GM23338 (cell line): ENCODE data around the gene PLEKHB1. TPM values are rescaled to one million over a fixed set of nuclear protein-coding genes. Genes with fewer than 3 reads are reported as not detected.
A peak's percentile ranks its signal among the peaks of the same experiment; 100 is the strongest.

ENCODE experiments used
- ATAC-seq: fragments of 200-7000 bp; cut with Tn5 transposase; 3 replicates; pipeline ENCODE4 v1.9.1; 2020
- DNase-seq: peaks from one replicate; pipeline ENCODE4 v3.0.0-alpha.2; 2015; ENCODE audit warnings: low spot score
- H2AFZ ChIP-seq: fragments of 200-600 bp; sonication (generic); 2 replicates; pipeline ENCODE4 v1.8.0; 2016; ENCODE audit warnings: antibody characterized with exemption, mild to moderate bottlenecking, moderate library complexity
- H3F3A ChIP-seq: fragments of 200-600 bp; sonication (generic); replicated peaks from 2 replicates; pipeline ENCODE4 v1.8.0; 2017; ENCODE audit warnings: antibody characterized with exemption, mixed run types, low read depth
- H3K27ac ChIP-seq: fragments of 200-600 bp; sonication (generic); 2 replicates; pipeline ENCODE4 v1.6.1; 2016; ENCODE audit warnings: low read depth
- H3K27me3 ChIP-seq: fragments of 200-600 bp; sonication (generic); 2 replicates; pipeline ENCODE4 v1.8.0; 2016; ENCODE audit warnings: mild to moderate bottlenecking, mixed run types, moderate library complexity; ENCODE audit not compliant: insufficient read depth
- H3K36me3 ChIP-seq: fragments of 200-600 bp; sonication (generic); 2 replicates; pipeline ENCODE4 v1.8.0; 2016; ENCODE audit warnings: mild to moderate bottlenecking; ENCODE audit not compliant: insufficient read depth
- H3K4me1 ChIP-seq: fragments of 200-600 bp; sonication (generic); 2 replicates; pipeline ENCODE4 v1.8.0; 2016; ENCODE audit warnings: mild to moderate bottlenecking, moderate library complexity; ENCODE audit not compliant: insufficient read depth
- H3K4me2 ChIP-seq: fragments of 200-600 bp; sonication (generic); 2 replicates; pipeline ENCODE4 v1.7.1; 2017; ENCODE audit warnings: mixed run types
- H3K4me3 ChIP-seq: fragments of 200-600 bp; sonication (generic); 2 replicates; pipeline ENCODE4 v1.6.1; 2016; ENCODE audit warnings: mixed run types
- H3K79me2 ChIP-seq: fragments of 200-600 bp; sonication (generic); replicated peaks from 2 replicates; pipeline ENCODE4 v1.8.0; 2017; ENCODE audit warnings: mild to moderate bottlenecking; ENCODE audit not compliant: insufficient read depth
- H3K9me2 ChIP-seq: fragments of 200-600 bp; sonication (generic); 2 replicates; pipeline ENCODE4 v1.8.0; 2017; ENCODE audit not compliant: insufficient read depth
- H4K20me1 ChIP-seq: fragments of 200-600 bp; sonication (generic); replicated peaks from 2 replicates; pipeline ENCODE4 v1.8.0; 2017; ENCODE audit warnings: mild to moderate bottlenecking; ENCODE audit not compliant: insufficient read depth
- H3K27ac Mint-ChIP-seq: 2 replicates; pipeline ENCODE4 v1.8.0; 2020; ENCODE audit warnings: inconsistent platforms, mild to moderate bottlenecking, moderate library complexity, mixed read lengths
- H3K27me3 Mint-ChIP-seq: 3 replicates; pipeline ENCODE4 v1.8.0; 2022; ENCODE audit warnings: low read depth, mild to moderate bottlenecking, moderate library complexity, mixed read lengths, inconsistent platforms; ENCODE audit not compliant: insufficient read depth, poor library complexity
- H3K36me3 Mint-ChIP-seq: 3 replicates; pipeline ENCODE4 v1.8.0; 2021; ENCODE audit warnings: low read depth, mild to moderate bottlenecking, inconsistent platforms, moderate library complexity, mixed read lengths
- H3K4me1 Mint-ChIP-seq: 3 replicates; pipeline ENCODE4 v1.8.0; 2020; ENCODE audit warnings: mild to moderate bottlenecking, inconsistent platforms, mixed read lengths
- H3K4me3 Mint-ChIP-seq: 3 replicates; pipeline ENCODE4 v1.8.0; 2021; ENCODE audit warnings: moderate library complexity, mild to moderate bottlenecking, inconsistent platforms, mixed read lengths
- H3K9me3 Mint-ChIP-seq: 3 replicates; pipeline ENCODE4 v1.8.0; 2020; ENCODE audit warnings: moderate library complexity, mild to moderate bottlenecking, inconsistent platforms, mixed read lengths
- CREB1 ChIP-seq: fragments of 250-450 bp; sonication (Bioruptor Pico); IDR thresholded peaks from 2 replicates; pipeline ENCODE4 v1.5.0; 2020; ENCODE audit warnings: low read depth, mild to moderate bottlenecking, moderate library complexity
- CTCF ChIP-seq, 2 experiments: fragments of 200-600 bp in 1 of 2; sonication (generic) in 1 of 2; conservative IDR thresholded peaks; 2 replicates each; pipeline versions ENCODE4 v1.5.1 to v1.6.1; 2016 to 2017; ENCODE audit warnings: antibody characterized with exemption in 2 of 2, low read depth in 2 of 2, mild to moderate bottlenecking in 2 of 2, moderate library complexity in 1 of 2
- ETS1 ChIP-seq: IDR thresholded peaks from 2 replicates; pipeline ENCODE4 v1.6.1; 2016; ENCODE audit warnings: antibody characterized with exemption
- EZH2phosphoT487 ChIP-seq: fragments of 200-600 bp; sonication (generic); IDR thresholded peaks from one replicate; pipeline ENCODE4 v1.8.1; 2018; ENCODE audit warnings: antibody characterized with exemption; ENCODE audit not compliant: unreplicated experiment
- POLR2AphosphoS5 ChIP-seq: IDR thresholded peaks from 2 replicates; pipeline ENCODE4 v1.6.1; 2016; ENCODE audit warnings: antibody characterized with exemption, low read depth
- STAT1 ChIP-seq: IDR thresholded peaks from one replicate; pipeline ENCODE4 v1.6.1; 2016; ENCODE audit warnings: antibody characterized with exemption; ENCODE audit not compliant: unreplicated experiment
- ZNF114 ChIP-seq: fragments of 250-450 bp; sonication (Bioruptor Pico); IDR thresholded peaks from 2 replicates; pipeline ENCODE4 v1.5.0; 2020; ENCODE audit warnings: mild to moderate bottlenecking, moderate library complexity
- ZNF331 ChIP-seq: fragments of 250-450 bp; sonication (Bioruptor Pico); IDR thresholded peaks from 2 replicates; pipeline ENCODE4 v1.5.0; 2020; ENCODE audit warnings: low read depth, mild to moderate bottlenecking, moderate library complexity
- ZNF462 ChIP-seq: fragments of 250-450 bp; sonication (Bioruptor Pico); IDR thresholded peaks from 2 replicates; pipeline ENCODE4 v1.5.0; 2020; ENCODE audit warnings: mild to moderate bottlenecking, moderate library complexity
- polyA plus RNA-seq: library from polyadenylated mRNA; unstranded; fragments of >200 nt; fragmentation: Nextera tagmentation; extraction: Ambion mirVana; gene quantifications from 2 replicates; pipeline ENCODE4 v1.2.1, GENCODE V29; 2016
- total RNA-seq: library from RNA; depleted of rRNA; stranded (reverse); fragments of >200 nt; shearing (Covaris generic); gene quantifications from 2 replicates; pipeline ENCODE4 v1.2.3, GENCODE V29; 2014

Gene PLEKHB1
- total and polyA plus RNA-seq, 2 experiments from 2014 or later = 20.1 to 20.8 TPM

- Histone ChIP-seq H3K36me3 (no peaks in the 10 kb centered on the region), H3K27me3 (no peaks in the 10 kb centered on the region), H3K27ac (peak within 1 kb of the TSS; percentile 84; the same call in 1 of the 2 replicates), H3K9me2 (no peaks in the 10 kb centered on the region), H4K20me1 (no peaks in the 10 kb centered on the region; the same call in 1 of the 2 replicates), H3K4me2 (peak within 1 kb of the TSS; percentile 86), H2AFZ (peak within 1 kb of the TSS; percentile 78; the same call in 1 of the 2 replicates), H3K79me2 (peaks cover 43% of the 10 kb centered on the region), H3F3A (no peaks in the 10 kb centered on the region), H3K4me3 (peak within 1 kb of the TSS; percentile 55), H3K4me1 (peaks cover 28% of the 10 kb centered on the region)
- H3K36me3 Mint-ChIP-seq = no peaks in the 10 kb centered on the region; the same call in 2 of the 3 replicates
- peak; percentile 99 for DNase-seq
- H3K4me1 Mint-ChIP-seq = peaks cover 33% of the 10 kb centered on the region
- peak within 1 kb of the TSS; percentile 91 for H3K27ac Mint-ChIP-seq
- H3K4me3 Mint-ChIP-seq = peak within 1 kb of the TSS; percentile 89
- no peaks in the 10 kb centered on the region for H3K9me3 Mint-ChIP-seq
- ATAC-seq = peak; percentile 93
- TF ChIP-seq POLR2AphosphoS5 (peak; percentile 66), STAT1 (no peak), CREB1 (CRISPR knock-in tag) (peak; percentile 87), ETS1 (peak; percentile 100), CTCF (conservative IDR thresholded peaks at IDR 0.05; ENCODE audit: low read depth in 2 of 2) (0 out of 4 replicates have a peak, but pooled peaks of 1 of the 2 experiments have one; percentile 12)
- H3K27me3 Mint-ChIP-seq = peaks cover 8% of the 10 kb centered on the region
These were observed 48.2 kb upstream of the PLEKHB1 start, which contains the start of gene FAM168A for GRCh38 chr11:73597956-73598718. Gene FAM168A (minus strand): TSS chr11:73598112. CDS start chr11:73468474, 129,638 bp downstream.

- H3K9me3 Mint-ChIP-seq = no peaks in the 10 kb centered on the region
- peak overlapping the region; percentile 78; the same call in 1 of the 2 replicates for H2AFZ ChIP-seq
- H3K27ac ChIP-seq = peak overlapping the region; percentile 67; the same call in 1 of the 2 replicates
- no peak for TF ChIP-seq EZH2phosphoT487
- no peak for TF ChIP-seq ZNF462 (CRISPR knock-in tag)
- no peak for TF ChIP-seq ZNF114 (CRISPR knock-in tag)
- TF ChIP-seq ZNF331 (CRISPR knock-in tag) = no peak
- TF ChIP-seq POLR2AphosphoS5 = no peak
These were observed 47.5 kb upstream of the PLEKHB1 start for GRCh38 chr11:73598719-73599379.

More at GRCh38 chr11:73598719-73599379, 47.5 kb upstream of the PLEKHB1 start:
- no peak for DNase-seq
- no peaks in the 10 kb centered on the region for H3F3A ChIP-seq
- ATAC-seq = no peak
- H3K36me3 ChIP-seq = no peaks in the 10 kb centered on the region
- H3K9me2 ChIP-seq = no peaks in the 10 kb centered on the region
- peaks cover 8% of the 10 kb centered on the region for H3K27me3 Mint-ChIP-seq
- peaks cover 33% of the 10 kb centered on the region for H3K4me1 Mint-ChIP-seq
- peak overlapping the region; percentile 78 for H3K4me2 ChIP-seq
- no peaks in the 10 kb centered on the region; the same call in 2 of the 3 replicates for H3K36me3 Mint-ChIP-seq
- no peaks in the 10 kb centered on the region; the same call in 1 of the 2 replicates for H4K20me1 ChIP-seq
- H3K4me3 Mint-ChIP-seq = peak overlapping the region; percentile 89
- peaks cover 36% of the 10 kb centered on the region for H3K79me2 ChIP-seq
- no peaks in the 10 kb centered on the region for H3K27me3 ChIP-seq
- H3K4me1 ChIP-seq = peaks cover 28% of the 10 kb centered on the region
- peak overlapping the region; percentile 91 for H3K27ac Mint-ChIP-seq
- H3K4me3 ChIP-seq = peak overlapping the region; percentile 55
